Activated T-helper 1 cell treated with Interleukin-2 at 50 U/mL for 16 hours (primary cell): Measurements from ENCODE around the gene SSMEM1.
"Not testable (repeated sequence)": the region's sequence is repeated elsewhere in the genome, so short reads cannot be mapped to it uniquely, and the experiment has no call there.

Source experiments
- DNase-seq: peaks from one replicate; pipeline ENCODE4 v3.0.0-alpha.2; 2020; ENCODE audit warnings: low read depth

The SSMEM1 gene, protein sequence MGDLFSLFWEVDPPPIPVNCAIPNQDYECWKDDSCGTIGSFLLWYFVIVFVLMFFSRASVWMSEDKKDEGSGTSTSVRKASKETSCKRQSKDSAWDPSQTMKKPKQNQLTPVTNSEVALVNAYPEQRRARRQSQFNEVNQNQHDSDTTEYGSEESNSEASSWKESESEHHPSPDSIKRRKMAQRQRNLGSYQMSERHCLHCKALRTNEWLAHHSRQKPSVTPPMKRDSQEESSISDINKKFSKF

DNA sequence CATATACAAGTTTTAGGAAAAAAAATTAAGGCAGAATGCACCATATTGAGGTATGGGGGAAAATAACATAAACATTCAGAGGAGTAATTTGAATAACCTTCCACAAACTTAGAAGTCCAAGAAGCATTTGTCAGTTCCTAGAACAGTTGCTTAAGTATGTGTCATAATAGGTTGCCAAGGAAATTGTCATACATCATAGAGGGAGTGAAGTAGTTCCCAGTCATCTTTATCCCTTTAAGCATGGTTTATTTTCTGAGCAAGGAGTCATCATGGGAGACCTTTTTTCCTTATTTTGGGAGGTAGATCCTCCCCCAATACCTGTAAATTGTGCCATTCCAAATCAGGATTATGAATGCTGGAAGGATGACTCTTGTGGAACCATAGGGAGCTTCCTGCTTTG lies at the start of gene SSMEM1:
Gene SSMEM1, plus strand, starts transcription at position 219 of the 400 bp plus-strand sequence. Its CDS starts 51 bp downstream, at position 270.
- DNase-seq = no peak

DNA sequence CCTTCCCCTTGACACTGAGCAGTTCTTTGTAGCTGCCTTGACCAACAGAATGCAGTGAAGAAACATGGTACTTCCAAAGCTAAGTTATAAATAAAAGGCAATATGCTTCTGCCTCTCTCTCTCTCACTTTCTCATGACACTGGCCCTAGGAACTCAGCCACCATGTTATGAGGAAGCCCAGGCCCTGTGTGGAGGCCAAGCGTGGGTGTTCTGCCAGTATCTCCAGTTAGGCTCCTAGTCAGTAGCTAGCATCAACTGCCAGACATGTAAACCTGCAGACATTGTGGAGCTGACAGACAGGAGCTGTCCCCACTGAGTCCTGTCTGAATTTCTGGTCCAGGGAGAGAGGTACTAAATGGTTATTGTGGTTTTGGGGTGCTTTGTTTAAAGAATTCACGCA lies 47.6 kb upstream of the SSMEM1 start:
- no peak for DNase-seq

DNA sequence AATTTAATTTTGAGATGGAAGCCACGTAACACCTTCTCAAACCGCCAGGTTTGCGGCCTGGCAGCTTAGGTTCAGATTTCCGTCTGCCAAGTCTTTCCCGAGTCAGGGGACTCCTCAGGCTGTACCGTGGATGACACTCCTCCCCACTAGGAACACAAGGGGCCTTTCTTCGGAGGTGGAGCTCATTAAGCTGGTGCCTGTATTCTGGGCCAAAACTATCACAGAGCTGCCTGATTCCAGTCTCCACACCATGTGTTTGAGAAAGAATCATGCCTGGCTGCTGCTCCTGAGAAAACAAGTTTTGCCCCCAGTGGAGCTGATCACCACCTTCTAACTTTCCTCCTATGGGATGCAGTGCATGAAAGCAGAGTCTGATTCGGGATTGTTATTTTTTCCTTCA lies 47.2 kb upstream of the SSMEM1 start:
- no peak for DNase-seq

DNA sequence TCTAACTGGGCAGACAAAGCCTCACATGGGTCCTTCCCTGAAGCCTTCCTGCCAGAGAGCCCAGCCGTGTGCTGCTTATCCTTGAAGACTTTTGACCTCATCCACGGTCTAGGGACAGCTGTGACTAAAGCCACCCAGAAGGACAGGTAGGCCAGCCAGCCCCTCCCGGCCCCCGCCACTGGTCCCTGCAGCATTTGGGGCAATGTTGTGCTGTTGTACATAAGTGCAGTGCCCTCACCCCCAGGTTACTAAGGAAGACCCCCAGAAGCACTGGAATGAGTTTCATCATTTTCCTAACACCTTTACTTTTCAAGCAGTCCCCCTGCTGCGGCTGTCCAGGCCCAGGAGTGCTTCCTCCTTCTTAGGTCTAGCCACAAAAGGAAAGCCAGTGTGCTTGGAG lies 45.5 kb upstream of the SSMEM1 start:
- DNase-seq = no peak

DNA sequence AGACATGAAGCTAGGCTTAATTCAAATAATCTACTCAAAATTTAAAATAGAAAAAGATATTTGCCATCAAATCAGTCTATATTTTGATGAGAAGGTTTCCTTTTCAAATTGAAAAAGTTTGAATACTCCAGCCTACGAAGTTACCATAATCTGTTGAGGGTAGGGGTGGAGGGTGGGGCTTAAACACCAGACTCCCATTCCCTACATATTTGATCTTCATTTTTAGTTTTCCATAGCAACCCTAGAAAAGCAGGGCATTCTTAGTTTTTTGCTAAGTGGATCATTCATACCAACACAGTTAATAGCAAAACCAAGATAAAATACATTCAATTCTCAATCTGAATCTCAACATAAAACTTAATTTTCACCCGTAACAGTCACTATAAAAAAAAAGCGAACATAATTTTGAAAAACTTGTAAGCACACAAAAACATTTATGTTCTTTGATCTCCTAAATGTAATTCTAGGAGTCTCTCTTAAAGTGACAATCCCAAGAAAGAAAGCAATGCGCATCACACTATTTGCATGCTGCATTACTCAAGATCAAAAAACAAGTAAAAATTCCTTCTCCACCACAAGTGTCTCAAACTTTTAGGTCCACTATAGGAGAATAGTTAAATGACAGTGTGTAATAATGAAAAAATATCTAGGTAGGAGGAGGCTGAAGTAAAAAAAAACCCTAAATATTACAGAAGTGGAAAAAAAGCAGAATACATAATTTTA lies 33.3 kb upstream of the SSMEM1 start:
- DNase-seq = no peak

DNA sequence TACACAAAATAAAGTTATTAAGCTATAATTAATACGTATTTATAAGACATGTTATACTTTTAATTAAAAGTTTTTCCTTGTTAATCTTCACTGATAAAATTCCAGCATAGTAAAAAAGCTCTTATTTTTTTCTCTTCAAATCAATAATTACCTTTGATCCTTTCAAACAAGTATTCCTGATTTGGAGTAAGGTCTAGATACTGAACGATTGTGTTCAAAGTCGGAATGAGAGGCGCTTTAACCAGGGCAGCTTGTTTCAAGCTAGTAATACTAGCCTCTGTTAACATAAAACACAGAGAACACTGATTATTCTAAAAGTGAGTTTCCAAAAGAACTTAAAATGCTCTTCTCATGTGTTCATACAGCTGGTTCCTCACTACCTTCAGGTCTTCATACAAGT lies 29.4 kb upstream of the SSMEM1 start:
- DNase-seq = no peak

DNA sequence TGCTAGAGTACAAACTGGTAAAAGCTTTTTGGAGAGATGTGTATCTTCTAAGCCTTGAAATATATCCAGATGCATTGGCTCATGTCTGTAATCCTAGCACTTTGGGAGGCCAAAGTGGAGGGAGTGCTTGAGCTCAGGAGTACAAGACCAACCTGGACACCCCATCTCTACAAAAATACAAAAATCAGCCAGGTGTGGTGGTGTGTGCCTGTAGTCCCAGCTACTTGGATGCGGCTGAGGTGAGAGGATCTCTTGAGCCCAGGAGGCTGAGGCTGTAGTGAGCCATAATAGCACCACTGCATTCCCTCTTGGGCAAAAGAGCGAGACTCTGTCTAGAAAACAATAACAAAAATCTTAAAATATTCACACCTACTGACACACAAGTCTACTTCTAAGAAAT lies 28.0 kb upstream of the SSMEM1 start:
- no peak for DNase-seq

DNA sequence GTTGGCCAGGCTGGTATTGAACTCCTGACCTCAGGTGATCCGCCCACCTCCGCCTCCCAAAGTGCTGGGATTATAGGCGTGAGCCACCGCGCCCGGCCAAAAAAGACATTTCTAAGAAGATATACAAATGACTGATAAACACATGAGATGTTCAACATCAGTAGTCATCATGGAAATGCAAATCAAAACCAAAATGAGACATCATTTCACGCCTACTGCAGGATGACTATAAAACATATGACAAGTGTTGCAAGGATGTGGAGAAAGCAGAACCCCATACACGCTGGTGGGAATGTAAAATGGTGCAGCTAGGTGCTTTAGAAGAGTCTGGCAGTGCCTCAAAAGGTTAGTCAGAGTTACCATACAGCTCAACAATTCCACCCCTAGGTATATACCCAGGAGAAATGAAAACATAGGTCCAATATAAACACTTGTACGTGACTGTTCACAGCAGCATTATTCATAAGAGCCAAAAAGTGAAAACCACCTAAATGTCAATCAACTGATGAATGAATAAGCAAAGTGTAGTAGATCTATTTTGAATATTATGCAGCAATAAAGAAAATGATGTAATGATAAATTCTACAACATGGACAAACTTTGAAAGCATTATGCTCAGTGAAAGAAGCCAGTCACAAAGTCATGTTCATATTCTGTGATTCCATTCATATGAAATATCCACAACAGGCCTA lies 26.9 kb upstream of the SSMEM1 start:
- DNase-seq = no peak

DNA sequence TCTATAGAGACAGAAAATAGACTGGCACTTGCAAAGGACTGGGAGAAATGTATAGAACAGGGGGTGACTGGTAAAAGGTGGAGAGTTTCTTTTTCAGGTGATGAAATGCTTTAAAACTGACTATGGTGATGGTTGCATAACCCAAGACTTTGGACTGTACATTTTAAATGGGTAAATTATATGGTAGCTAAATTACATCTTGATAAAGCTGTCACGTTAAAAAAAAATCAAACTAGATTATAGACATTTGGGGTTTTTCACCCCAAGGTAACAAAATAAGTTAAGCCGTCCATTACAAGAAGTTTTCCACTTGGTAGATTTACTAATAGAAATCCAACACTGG lies 26.4 kb upstream of the SSMEM1 start:
- DNase-seq = no peak

DNA sequence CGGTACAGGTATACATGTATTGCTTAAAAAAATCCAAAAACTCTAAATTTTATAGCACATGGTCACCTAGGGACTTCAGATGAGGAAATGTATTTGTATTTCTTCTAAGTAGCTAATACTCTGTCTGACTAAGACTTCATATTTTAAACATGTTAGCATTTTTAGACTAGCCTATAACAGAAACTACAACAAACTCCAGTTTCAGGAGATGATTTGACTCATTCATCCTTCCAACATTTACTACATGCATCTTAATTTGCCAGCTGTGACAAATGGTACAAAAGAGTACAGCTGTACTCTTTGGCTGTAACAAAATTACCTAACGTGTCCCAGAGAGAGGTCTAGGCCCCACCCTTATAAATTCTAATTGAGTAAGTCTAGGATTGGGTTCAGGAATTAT lies 24.7 kb upstream of the SSMEM1 start:
- DNase-seq = no peak

DNA sequence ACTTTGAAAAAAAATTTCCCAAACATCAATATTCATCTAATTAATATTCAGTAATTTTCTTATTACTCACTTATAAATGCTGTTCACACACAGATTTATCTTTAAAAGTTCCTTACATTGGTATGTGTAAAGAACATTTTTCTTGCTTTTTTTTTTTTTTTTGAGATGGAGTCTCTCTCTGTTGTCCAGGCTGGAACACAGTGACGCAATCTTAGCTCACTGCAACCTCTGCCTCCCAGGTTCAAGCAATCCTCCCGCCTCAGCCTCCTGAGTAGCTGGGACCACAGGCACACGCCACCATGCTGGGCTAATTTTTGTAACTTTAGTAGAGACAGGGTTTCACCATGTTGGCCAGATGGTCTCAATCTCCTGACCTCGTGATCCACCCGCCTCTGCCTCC lies 23.3 kb upstream of the SSMEM1 start:
- not testable (repeated sequence) for DNase-seq

DNA sequence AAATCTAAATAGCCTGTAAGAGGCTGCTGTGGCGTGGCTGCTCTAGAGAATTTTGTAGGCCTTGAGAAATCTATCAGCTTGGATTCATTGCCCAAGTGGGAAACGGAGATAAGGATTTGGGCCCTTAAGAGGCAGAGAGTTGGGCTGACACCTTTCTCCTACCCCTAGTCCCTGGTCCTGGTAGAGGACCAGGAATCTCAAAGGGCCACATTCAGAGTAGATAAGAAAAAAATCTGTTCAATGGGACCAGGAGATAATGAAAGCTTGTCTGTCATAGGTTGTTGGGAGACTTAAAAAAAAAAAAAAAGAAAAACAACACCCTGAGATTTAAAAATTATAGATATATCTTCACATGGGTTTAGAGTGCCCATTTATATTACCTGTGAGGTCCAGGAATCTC lies 20.3 kb upstream of the SSMEM1 start:
- no peak for DNase-seq

DNA sequence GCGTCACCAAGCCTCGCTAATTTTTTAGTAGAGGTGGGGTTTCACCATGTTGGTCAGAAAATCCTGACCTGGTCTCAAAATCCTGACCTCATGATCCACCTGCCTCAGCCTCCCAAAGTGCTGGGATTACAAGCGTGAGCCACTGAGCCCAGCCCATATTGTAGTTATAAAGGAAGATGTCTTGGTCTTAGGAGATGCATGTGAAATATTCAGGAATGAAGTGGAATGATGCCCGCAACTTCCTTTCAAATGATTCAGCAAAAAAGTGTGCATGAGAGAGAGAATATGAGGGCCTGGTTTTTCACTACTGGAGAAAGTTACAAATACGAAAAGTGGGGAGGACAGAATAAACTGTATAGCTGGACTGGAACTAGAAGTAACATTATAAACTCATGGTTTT lies 18.3 kb upstream of the SSMEM1 start:
- DNase-seq = no peak

DNA sequence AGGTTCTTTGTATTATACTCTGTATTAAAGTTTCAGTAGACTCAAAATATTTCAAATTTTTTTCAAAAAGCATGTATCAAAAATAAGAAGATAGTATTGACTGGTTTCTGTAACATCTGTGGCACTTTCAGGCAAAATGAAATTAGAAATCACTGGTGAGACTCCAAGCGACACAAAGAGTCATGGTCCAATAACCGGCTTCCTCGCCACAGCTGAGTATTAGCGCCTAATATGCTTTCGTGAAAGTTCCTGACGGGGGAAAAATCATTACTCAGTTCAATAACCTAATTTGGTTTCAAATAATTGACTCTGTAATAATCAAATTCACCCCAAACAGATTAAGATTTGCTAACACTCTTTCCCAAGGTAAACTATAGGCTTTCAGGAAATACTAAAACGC lies 15.9 kb upstream of the SSMEM1 start:
- no peak for DNase-seq

DNA sequence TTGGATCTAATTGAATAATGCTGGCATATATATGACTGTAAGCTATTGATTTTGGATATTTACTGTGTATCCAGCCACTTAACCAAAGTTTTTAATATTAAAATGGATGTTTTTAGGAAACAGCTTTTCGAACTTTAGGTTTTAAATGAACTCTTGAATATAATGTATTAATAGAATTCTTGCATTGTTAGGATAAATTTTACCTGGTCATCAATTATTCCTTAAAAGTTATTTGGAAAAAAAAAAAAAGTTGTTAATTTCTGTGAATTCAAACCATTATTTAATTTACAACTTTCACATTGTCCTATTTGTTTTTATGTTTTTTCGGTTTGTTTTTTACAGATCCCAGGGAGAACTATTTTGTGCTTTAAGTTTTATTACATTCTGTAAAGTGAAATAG lies 12.3 kb upstream of the SSMEM1 start:
- no peak for DNase-seq

DNA sequence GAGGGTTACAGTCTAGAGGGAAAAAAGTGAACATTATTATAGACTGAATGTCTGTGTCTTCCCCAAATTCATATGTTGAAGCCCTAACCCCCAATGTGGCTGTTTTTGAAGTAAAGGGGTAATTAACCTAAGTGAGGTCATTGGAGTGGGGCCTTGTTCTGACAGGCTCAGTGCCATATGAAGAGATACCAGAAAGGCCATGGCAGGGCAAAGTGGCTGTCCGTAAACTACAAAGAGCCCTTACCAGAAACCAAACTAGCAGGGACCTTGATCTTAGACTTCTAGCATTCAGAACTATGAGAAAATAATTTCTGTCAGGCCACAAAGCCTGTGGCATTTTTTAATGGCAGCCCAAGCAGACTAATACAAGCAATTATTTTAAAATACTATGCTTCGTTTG lies 11.2 kb upstream of the SSMEM1 start:
- DNase-seq = no peak

DNA sequence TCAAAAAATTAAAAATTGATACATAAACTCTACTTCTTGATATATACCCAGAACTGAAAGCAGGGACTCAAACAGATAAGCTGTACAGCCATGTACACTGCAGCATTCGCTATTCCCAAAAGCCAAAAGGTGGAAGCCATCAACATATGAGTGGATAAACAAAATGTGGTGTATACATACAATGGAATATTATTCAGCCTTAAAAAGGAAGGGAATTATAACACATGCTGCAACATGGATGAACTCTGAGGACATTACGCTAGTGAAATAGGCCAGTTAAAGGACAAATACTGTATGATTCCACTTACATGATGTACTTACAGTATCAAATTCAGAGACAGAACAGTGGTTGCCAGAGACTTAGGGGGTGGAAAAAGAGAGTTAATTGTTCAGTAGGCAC lies 10.6 kb upstream of the SSMEM1 start:
- DNase-seq = no peak

DNA sequence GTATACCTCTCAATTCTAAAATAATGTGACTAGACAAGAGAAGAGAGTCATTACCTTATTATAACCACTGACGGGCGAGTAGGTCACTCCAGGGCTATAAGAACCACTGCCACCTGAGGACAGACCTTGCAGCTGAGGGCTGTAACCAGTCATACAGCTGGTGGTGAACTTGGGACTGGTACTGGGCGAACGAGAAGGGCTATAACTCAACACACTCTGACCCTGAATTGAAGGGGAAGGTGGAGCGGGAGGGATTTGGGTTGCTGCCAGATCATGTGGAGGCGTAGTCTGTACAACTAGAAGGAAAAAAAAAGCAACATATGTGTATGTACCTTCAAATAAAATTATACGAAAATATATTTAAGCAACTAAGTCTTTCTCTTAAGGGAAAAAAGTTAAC lies 5.9 kb upstream of the SSMEM1 start:
- no peak for DNase-seq

DNA sequence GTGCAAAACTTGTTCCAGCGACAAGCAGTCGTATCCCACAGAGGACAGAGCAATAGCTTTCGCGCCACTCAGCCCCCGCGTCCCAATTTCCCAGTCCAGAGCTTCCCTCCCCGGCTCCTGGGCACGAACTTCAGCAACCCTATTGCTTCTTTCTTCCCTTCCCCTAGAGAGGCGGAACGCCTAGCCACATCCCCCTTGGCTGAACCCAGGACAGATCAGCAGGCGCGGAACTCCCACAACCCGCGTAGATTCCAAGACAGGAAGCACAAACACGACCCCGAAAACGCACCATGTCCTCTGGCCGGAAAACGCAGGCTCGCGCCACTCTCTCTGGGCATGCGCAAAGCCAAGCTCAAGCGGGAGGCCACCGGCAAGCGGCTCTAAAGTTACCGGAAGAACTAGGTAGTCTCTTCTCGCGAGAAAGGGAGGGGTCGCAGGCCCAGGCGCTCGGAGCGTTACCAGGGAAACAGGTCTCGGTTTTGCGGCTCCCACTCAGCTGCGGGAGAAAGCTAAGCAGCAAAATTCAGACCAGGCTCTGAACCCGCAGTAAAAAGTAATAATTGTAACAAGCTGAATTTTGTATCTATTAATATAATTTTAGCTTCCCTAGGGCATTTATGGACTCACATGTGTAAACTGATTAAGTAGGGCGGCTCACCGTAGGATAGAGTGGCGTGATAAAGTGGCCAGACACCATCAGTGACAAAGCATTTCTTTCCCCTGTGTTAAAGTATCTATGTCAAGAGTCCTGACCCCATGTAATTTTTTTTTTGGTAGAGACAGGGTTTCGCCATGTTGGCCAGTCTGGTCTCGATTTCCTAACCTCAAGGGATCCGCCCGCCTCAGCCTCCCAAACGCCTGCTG lies 2.3 kb upstream of the SSMEM1 start, which contains the start of gene TMEM209:
Gene TMEM209, minus strand, starts transcription at position 323 of the 864 bp plus-strand sequence. Its CDS starts 31 bp downstream, at position 292.
- peak; percentile 89 for DNase-seq

DNA sequence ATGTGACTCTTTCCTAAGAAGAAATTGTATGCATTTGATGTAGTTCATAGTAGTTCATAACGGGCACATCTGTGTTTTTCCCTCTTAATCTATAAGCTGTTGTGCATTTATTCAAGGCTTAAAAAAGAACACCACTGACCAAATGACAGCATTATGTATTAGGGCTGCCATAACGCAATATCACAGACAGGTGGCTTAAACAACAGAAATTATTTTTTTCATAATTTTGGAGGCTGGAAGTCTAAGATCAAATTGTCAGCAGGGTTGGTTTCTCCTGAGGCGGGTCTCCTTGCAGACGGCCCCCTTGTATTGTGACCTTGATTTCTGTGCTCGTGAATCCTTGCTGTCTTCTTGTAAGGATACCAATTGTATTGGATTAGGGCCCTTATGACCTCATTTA lies 627 bp upstream of the SSMEM1 start:
- no peak for DNase-seq

DNA sequence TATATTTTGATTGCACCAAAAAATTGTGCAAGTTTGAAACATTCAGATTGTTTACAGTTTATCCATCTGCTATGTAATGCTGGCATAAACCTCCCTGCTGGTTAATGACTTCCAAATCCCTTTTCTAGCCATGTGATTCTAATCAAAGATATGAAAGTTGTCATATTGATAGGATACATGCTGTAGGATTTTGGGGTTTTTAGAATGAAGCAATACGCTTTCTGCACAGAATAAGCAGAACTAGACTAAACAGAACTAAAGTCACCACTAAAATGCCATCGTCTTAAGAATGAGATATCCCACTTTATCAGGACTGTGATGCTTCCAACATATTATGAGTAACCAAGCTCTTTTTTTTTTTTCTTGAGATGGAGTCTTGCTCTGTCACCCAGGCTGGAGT lies 856 bp downstream of the SSMEM1 start:
- no peak for DNase-seq

DNA sequence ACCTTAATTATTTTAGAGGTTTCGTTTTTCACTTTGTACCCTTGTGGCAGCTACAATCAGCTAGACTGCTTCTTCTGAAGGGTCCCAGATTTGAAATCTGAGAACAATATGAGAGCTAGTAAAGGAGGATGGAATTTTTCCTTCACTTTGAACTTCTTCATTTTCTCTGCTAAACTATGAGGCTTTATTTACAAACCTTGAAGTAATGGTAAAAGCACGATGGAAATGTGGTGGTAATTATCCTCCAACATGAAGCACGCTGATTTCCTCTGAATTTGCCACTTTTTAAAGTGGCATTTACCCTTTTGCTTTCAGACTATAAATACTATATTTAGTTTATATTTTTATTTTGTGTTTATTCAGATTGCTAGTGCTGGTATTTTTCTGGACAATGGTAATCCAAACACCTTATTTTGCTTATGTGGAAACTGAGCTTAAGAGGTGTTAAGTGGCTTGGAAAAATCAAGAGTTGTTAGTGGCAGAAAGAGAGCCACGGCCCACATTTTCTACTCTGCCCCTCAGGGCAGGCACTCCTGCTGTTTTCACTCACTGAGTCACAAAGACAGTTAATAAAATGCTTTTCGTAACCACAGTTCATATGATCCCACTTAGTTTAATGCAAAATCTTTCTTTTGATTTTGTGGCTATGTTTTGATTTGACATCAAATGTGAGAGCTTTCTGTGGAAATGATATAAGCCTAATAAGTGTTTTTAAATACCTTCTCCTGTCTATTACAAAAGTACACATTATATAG lies 2.7 kb downstream of the SSMEM1 start:
- no peak for DNase-seq
